Neural cell (in vitro differentiated cells): Measurements from ENCODE around the gene DENND5A. TPM values are rescaled to one million over a fixed set of nuclear protein-coding genes. Genes with fewer than 3 reads are reported as not detected.

Source experiments
- H2AFZ ChIP-seq: fragments of 200-600, 300-800 bp; sonication (generic), shearing (Covaris generic); 2 replicates; pipeline ENCODE4 v1.6.0; 2014; ENCODE audit warnings: low read depth, mild to moderate bottlenecking, antibody characterized with exemption, low read length, moderate library complexity
- H3F3A ChIP-seq: fragments of 200-600 bp; shearing (Covaris generic); 2 replicates; pipeline ENCODE4 v1.6.1; 2016; ENCODE audit warnings: mild to moderate bottlenecking, moderate library complexity, mixed read lengths, antibody characterized with exemption, low read length; ENCODE audit not compliant: insufficient read depth, poor library complexity, severe bottlenecking
- H3K27ac ChIP-seq: fragments of 200-600, 300-800 bp; sonication (generic), shearing (Covaris generic); 2 replicates; pipeline ENCODE4 v1.5.1; 2014; ENCODE audit warnings: mild to moderate bottlenecking, low read length, moderate library complexity
- H3K27me3 ChIP-seq: fragments of 300-800, 200-600 bp; sonication (generic), shearing (Covaris generic); 2 replicates; pipeline ENCODE4 v1.6.0; 2014; ENCODE audit warnings: mild to moderate bottlenecking, low read depth, low read length, moderate library complexity; ENCODE audit not compliant: insufficient read depth
- H3K36me3 ChIP-seq: fragments of 300-800, 200-600 bp; sonication (generic), shearing (Covaris generic); 2 replicates; pipeline ENCODE4 v1.5.1; 2014; ENCODE audit warnings: mild to moderate bottlenecking, antibody characterized with exemption, low read length, moderate library complexity; ENCODE audit not compliant: insufficient read depth
- H3K4me2 ChIP-seq: fragments of 300-800, 200-600 bp; sonication (generic), shearing (Covaris generic); 2 replicates; pipeline ENCODE4 v1.6.0; 2014; ENCODE audit warnings: mild to moderate bottlenecking, low read length
- H3K4me3 ChIP-seq: fragments of 300-800, 200-600 bp; sonication (generic), shearing (Covaris generic); 2 replicates; pipeline ENCODE4 v1.5.1; 2014; ENCODE audit warnings: mild to moderate bottlenecking, low read length, moderate library complexity
- H3K79me2 ChIP-seq: fragments of 200-600 bp; shearing (Covaris generic); replicated peaks from 2 replicates; pipeline ENCODE4 v1.6.0; 2014; ENCODE audit warnings: mild to moderate bottlenecking, low read length, moderate library complexity; ENCODE audit not compliant: insufficient read depth
- H3K9ac ChIP-seq: fragments of 300-800, 200-600 bp; sonication (generic), shearing (Covaris generic); 2 replicates; pipeline ENCODE4 v1.6.1; 2016; ENCODE audit warnings: mild to moderate bottlenecking, low read length, mixed read lengths
- H3K9me2 ChIP-seq: fragments of 200-600 bp; shearing (Covaris generic); 2 replicates; pipeline ENCODE4 v1.6.1; 2016; ENCODE audit warnings: mild to moderate bottlenecking, low read length, mixed read lengths; ENCODE audit not compliant: insufficient read depth
- H3K9me3 ChIP-seq: fragments of 200-600, 300-800 bp; sonication (generic), shearing (Covaris generic); 2 replicates; pipeline ENCODE4 v1.6.1; 2016; ENCODE audit warnings: mild to moderate bottlenecking, mixed run types, low read length, moderate library complexity, mixed read lengths
- H4K20me1 ChIP-seq: fragments of 200-600 bp; shearing (Covaris generic); 2 replicates; pipeline ENCODE4 v1.6.1; 2016; ENCODE audit warnings: mild to moderate bottlenecking, mixed run types; ENCODE audit not compliant: insufficient read depth
- EP300 ChIP-seq: fragments of 450-650 bp; conservative IDR thresholded peaks from 2 replicates; pipeline ENCODE4 v1.6.1; 2014; ENCODE audit warnings: antibody characterized with exemption, mild to moderate bottlenecking, moderate library complexity; ENCODE audit not compliant: poor library complexity, severe bottlenecking
- EZH2 ChIP-seq: fragments of 200-600, 300-800 bp; shearing (Covaris generic), sonication (generic); IDR thresholded peaks from 2 replicates; pipeline ENCODE4 v1.6.1; 2014; ENCODE audit warnings: antibody characterized with exemption, low read length, borderline replicate concordance, mild to moderate bottlenecking; ENCODE audit not compliant: insufficient read depth, poor library complexity, severe bottlenecking
- MXI1 ChIP-seq: fragments of 450-650 bp; conservative IDR thresholded peaks from 2 replicates; pipeline ENCODE4 v1.6.1; 2014; ENCODE audit warnings: antibody characterized with exemption, mild to moderate bottlenecking; ENCODE audit not compliant: poor library complexity, severe bottlenecking
- POLR2AphosphoS5 ChIP-seq: IDR thresholded peaks from 2 replicates; pipeline ENCODE4 v1.6.1; 2012
- RAD21 ChIP-seq: fragments of 450-650 bp; conservative IDR thresholded peaks from 2 replicates; pipeline ENCODE4 v1.6.1; 2014; ENCODE audit warnings: antibody characterized with exemption, mild to moderate bottlenecking, moderate library complexity
- SMC3 ChIP-seq: fragments of 450-650 bp; conservative IDR thresholded peaks from 2 replicates; pipeline ENCODE4 v1.6.1; 2014; ENCODE audit warnings: antibody characterized with exemption, mild to moderate bottlenecking, moderate library complexity; ENCODE audit not compliant: poor library complexity
- TAF1 ChIP-seq: IDR thresholded peaks from 2 replicates; pipeline ENCODE4 v1.6.1; 2012; ENCODE audit warnings: low read depth
- polyA plus RNA-seq: library from polyadenylated mRNA; depleted of rRNA; stranded (reverse); fragments of >200 nt; gene quantifications from 2 replicates; pipeline ENCODE4 v1.2.3, GENCODE V29; 2014
- TF ChIP-seq, protein P1 (sequence below): IDR thresholded peaks from 2 replicates; pipeline ENCODE4 v1.6.1; 2012; ENCODE audit warnings: borderline replicate concordance
- TF ChIP-seq, protein P2 (sequence below): fragments of 450-650 bp; IDR thresholded peaks from 2 replicates; pipeline ENCODE4 v1.5.1; 2014; ENCODE audit warnings: antibody characterized with exemption, mild to moderate bottlenecking, moderate library complexity; ENCODE audit not compliant: poor library complexity, severe bottlenecking

DENND5A gene
- polyA plus RNA-seq, 1 donor from 2014 or later, result 75.6 TPM

DNA sequence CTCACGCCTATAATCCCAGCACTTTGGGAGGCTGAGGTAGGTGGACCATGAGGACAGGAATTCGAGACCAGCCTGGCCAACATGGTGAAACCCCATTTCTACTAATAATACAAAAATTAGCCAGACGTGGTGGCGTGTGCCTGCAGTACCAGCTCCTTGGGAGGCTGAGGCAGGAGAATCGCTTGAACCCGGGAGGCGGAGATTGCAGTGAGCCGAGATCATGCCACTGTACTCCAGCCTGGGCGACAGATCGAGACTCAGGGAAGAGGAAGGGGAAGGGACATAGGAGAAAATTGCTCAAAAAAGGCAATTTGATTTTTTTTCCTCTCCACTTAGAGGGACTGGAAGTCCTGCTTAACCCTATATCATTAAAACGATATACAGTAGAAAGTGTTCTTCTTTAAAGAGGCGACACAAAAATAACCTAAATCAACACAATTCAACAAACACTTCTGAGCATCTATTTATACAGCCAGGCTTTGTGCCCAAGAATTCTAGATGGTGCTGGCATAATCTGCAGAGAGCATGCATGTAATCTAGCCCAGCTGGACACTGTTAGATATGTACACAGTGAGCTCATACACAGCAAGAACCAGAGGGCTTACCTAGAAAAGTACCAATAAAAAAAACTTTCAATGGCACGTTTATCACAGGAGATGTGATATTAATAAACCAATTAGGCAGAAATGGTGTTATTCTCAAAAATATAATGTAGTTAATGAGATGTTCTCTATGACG is 20.9 kb upstream of the DENND5A start:
- Histone ChIP-seq H4K20me1 (no peaks in the 10 kb centered on the region), H3K4me2 (no peak overlapping the region), H3K36me3 (no peaks in the 10 kb centered on the region)

DNA sequence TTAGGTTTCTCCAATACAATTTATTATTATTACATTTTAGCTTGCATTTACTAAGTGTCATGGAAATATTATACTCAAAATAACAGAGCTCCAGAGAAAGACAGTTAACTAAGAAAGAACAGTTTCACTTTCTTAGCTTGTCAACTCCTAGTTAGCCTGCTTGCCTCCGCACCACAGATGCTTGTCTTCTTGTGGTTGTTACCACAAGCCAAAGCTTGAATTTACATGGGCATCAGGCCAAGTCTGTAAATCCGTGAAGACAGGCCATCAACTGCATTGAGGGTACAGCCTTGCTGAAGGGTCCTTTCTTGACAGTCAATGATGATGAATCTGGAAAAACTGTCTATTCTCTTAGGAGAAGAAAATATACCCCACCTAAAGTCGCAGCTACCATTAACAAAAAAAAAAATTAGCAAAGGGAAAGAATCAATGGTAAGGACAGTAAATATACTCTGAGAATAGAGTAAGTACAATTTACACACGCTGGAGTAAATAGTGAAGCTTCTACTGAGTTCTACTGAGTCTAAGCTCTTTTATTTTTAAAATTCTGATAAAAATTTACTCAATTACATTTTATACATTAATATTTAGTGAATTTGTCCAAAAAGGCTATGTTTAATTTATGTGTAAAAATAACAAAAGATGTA is 15.6 kb upstream of the DENND5A start:
- Histone ChIP-seq H2AFZ (no peak overlapping the region), H3K27ac (no peak overlapping the region), H3K4me2 (no peak overlapping the region), H3K9me2 (no peaks in the 10 kb centered on the region), H3K9ac (no peak overlapping the region), H3K9me3 (no peaks in the 10 kb centered on the region), H3K36me3 (no peaks in the 10 kb centered on the region), H3K4me3 (no peak overlapping the region), H3K79me2 (no peaks in the 10 kb centered on the region), H4K20me1 (no peaks in the 10 kb centered on the region), H3F3A (no peaks in the 10 kb centered on the region), H3K27me3 (no peaks in the 10 kb centered on the region)
- TF ChIP-seq MXI1 (no peak), SMC3 (no peak), EP300 (no peak), POLR2AphosphoS5 (no peak), EZH2 (no peak), RAD21 (no peak)
- TF ChIP-seq, protein P1, sequence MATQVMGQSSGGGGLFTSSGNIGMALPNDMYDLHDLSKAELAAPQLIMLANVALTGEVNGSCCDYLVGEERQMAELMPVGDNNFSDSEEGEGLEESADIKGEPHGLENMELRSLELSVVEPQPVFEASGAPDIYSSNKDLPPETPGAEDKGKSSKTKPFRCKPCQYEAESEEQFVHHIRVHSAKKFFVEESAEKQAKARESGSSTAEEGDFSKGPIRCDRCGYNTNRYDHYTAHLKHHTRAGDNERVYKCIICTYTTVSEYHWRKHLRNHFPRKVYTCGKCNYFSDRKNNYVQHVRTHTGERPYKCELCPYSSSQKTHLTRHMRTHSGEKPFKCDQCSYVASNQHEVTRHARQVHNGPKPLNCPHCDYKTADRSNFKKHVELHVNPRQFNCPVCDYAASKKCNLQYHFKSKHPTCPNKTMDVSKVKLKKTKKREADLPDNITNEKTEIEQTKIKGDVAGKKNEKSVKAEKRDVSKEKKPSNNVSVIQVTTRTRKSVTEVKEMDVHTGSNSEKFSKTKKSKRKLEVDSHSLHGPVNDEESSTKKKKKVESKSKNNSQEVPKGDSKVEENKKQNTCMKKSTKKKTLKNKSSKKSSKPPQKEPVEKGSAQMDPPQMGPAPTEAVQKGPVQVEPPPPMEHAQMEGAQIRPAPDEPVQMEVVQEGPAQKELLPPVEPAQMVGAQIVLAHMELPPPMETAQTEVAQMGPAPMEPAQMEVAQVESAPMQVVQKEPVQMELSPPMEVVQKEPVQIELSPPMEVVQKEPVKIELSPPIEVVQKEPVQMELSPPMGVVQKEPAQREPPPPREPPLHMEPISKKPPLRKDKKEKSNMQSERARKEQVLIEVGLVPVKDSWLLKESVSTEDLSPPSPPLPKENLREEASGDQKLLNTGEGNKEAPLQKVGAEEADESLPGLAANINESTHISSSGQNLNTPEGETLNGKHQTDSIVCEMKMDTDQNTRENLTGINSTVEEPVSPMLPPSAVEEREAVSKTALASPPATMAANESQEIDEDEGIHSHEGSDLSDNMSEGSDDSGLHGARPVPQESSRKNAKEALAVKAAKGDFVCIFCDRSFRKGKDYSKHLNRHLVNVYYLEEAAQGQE, result no peak

More for the DNA sequence above, 20.9 kb upstream of the DENND5A start:
- Histone ChIP-seq H3K9me2 (no peaks in the 10 kb centered on the region), H3K27ac (no peak overlapping the region), H3K4me3 (no peak overlapping the region), H3F3A (no peaks in the 10 kb centered on the region), H3K9ac (no peak overlapping the region), H3K79me2 (no peaks in the 10 kb centered on the region), H2AFZ (no peak overlapping the region), H3K9me3 (no peaks in the 10 kb centered on the region), H3K27me3 (no peaks in the 10 kb centered on the region)
- no peak for TF ChIP-seq EZH2
- no peak for TF ChIP-seq MXI1
- no peak for TF ChIP-seq EP300
- TF ChIP-seq SMC3, result no peak
- TF ChIP-seq, protein P1, result no peak
- TF ChIP-seq POLR2AphosphoS5, result no peak
- no peak for TF ChIP-seq RAD21
- TF ChIP-seq, protein P2, sequence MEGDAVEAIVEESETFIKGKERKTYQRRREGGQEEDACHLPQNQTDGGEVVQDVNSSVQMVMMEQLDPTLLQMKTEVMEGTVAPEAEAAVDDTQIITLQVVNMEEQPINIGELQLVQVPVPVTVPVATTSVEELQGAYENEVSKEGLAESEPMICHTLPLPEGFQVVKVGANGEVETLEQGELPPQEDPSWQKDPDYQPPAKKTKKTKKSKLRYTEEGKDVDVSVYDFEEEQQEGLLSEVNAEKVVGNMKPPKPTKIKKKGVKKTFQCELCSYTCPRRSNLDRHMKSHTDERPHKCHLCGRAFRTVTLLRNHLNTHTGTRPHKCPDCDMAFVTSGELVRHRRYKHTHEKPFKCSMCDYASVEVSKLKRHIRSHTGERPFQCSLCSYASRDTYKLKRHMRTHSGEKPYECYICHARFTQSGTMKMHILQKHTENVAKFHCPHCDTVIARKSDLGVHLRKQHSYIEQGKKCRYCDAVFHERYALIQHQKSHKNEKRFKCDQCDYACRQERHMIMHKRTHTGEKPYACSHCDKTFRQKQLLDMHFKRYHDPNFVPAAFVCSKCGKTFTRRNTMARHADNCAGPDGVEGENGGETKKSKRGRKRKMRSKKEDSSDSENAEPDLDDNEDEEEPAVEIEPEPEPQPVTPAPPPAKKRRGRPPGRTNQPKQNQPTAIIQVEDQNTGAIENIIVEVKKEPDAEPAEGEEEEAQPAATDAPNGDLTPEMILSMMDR, result no peak
- no peak for TF ChIP-seq TAF1
